ENCODE data around the gene L2HGDH. TPM values are rescaled to one million over a fixed set of nuclear protein-coding genes. Genes with fewer than 3 reads are reported as not detected.

Gene L2HGDH
- total RNA-seq, 4 donors from 2014 or later = 2.0 to 16.2 (median 3.9) TPM

DNA sequence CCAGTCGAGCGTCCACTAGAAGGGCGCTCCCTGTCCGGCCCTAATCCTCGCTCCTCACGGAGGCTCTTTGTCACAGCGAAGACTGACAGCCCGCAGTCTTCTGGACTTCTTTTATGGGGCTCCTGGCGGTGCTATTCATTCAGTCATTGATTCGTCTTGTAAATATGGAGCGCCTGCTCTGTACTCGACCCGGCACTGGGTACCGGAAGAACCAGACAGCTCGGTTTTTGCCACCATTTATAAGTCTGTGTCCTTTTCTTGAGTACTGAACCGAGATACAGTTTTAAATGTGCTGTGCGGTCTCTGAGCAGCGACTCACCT is 665 bp upstream of the L2HGDH start:
- DNase-seq (ENCODE audit: low spot score in 2 of 2) = peak in 1 of 2 donors; percentile 18
- Histone ChIP-seq H3K4me3 (peak overlapping the region; percentile 70 to 87 (median 84)), H3K9me3 (no peaks in the 10 kb centered on the region), H3K27ac (peak overlapping the region; percentile 87 to 93 (median 91)), H3K36me3 (no peaks in the 10 kb centered on the region), H3K4me1 (peaks cover 0 to 27% (median 15%) of the 10 kb centered on the region in 4 donors), H3K27me3 (no peaks in the 10 kb centered on the region)
- 2 to 3% methylated on average over 17 to 18 of the region's 18 CpGs for WGBS, 2 donors
- TF ChIP-seq EP300 (IDR thresholded peaks at IDR 0.05) (no peak), POLR2A (IDR thresholded peaks at IDR 0.05) (no peak)
- TF ChIP-seq, protein P1, sequence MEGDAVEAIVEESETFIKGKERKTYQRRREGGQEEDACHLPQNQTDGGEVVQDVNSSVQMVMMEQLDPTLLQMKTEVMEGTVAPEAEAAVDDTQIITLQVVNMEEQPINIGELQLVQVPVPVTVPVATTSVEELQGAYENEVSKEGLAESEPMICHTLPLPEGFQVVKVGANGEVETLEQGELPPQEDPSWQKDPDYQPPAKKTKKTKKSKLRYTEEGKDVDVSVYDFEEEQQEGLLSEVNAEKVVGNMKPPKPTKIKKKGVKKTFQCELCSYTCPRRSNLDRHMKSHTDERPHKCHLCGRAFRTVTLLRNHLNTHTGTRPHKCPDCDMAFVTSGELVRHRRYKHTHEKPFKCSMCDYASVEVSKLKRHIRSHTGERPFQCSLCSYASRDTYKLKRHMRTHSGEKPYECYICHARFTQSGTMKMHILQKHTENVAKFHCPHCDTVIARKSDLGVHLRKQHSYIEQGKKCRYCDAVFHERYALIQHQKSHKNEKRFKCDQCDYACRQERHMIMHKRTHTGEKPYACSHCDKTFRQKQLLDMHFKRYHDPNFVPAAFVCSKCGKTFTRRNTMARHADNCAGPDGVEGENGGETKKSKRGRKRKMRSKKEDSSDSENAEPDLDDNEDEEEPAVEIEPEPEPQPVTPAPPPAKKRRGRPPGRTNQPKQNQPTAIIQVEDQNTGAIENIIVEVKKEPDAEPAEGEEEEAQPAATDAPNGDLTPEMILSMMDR (IDR thresholded peaks at IDR 0.05) = no peak

DNA sequence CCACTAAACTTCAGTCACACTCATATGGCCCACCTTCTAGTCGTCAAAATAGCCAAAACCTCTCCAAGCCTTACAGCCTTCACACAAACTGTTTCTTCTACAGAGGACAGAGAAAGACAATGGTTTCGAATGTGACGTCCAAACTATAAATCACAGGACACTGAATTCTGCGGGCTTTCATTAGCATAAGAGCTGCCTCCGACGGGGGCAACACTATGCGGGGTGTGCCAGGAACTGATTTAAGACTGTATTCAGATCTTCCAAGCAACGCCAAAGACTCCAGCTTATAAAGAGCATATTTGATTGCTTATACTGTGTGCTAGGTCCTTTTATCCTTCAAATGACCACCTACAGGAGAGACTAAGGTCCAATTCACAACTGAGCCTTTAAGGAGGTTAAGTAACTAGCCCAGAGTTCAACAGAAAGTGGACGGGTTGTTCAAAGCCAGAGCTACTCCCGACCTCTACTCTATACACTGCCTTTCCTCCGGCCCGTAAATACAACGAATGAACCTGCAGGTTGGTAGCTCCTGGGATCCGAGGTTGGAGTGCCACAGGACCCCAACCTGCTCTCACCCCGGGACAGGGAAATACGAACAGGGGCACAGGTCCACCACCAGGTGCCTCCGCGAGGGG is 575 bp downstream of the L2HGDH start:
- no peak for TF ChIP-seq EP300 (IDR thresholded peaks at IDR 0.05)
- TF ChIP-seq, protein P1 (IDR thresholded peaks at IDR 0.05) = peak in 2 of 5 experiments; percentile 26 to 32
- Histone ChIP-seq H3K4me1 (peaks cover 0 to 25% (median 15%) of the 10 kb centered on the region in 4 donors), H3K36me3 (no peaks in the 10 kb centered on the region), H3K9me3 (no peaks in the 10 kb centered on the region), H3K4me3 (peak overlapping the region; percentile 70 to 87 (median 84)), H3K27ac (peak overlapping the region; percentile 87 to 93 (median 91)), H3K27me3 (no peaks in the 10 kb centered on the region)
- DNase-seq (ENCODE audit: low spot score in 2 of 2) = peak in 1 of 2 donors; percentile 19
- WGBS, 2 donors = 3 to 4% methylated on average over 14 to 18 of the region's 18 CpGs

- TF ChIP-seq EP300 (IDR thresholded peaks at IDR 0.05) (no peak), POLR2A (IDR thresholded peaks at IDR 0.05) (no peak)
- TF ChIP-seq, protein P1 (IDR thresholded peaks at IDR 0.05) = no peak
- DNase-seq (ENCODE audit: low spot score in 2 of 2) = no peak
- Histone ChIP-seq H3K4me3 (no peak overlapping the region), H3K4me1 (peaks cover 0 to 25% (median 15%) of the 10 kb centered on the region in 4 donors), H3K9me3 (no peaks in the 10 kb centered on the region), H3K36me3 (no peaks in the 10 kb centered on the region), H3K27me3 (no peaks in the 10 kb centered on the region), H3K27ac (no peak overlapping the region)
- WGBS, 2 donors = 94 to 95% methylated on average over 4 of the region's 4 CpGs
Observed at GRCh38 chr14:50310445-50310844, 1.6 kb downstream of the L2HGDH start.

DNA sequence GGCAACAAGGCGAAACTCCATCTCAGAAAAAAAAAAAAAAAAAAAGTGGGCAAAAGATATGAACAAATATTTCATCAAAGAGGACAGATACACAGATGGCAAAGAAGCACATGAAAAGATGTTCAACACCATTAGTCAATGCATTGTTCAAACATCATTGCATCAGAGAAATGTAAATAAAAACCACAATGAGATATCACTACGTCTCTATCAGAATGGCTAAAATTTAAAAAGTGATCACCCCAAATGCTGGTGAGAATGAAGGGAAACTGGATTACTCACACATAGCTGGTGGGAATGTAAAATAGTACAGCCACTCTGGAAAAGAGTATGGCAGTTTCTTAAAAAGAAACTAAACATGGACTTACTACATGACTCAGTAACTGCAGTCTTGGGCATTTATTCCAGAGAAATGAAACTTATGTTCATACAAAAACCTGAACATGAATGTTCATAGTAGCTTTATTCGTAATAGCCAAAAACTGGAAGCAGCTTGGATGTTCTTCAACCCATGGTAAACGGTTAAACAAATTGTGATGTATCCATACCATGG is 3.6 kb downstream of the L2HGDH start:
- H3K4me3 ChIP-seq = no peak overlapping the region
- DNase-seq (ENCODE audit: low spot score in 2 of 2) = no peak
- peaks cover 0 to 21% (median 13%) of the 10 kb centered on the region in 4 donors for H3K4me1 ChIP-seq
- 90% methylated on average over 4 of the region's 4 CpGs for WGBS, 2 donors
- H3K27me3 ChIP-seq = no peaks in the 10 kb centered on the region
- no peak overlapping the region for H3K27ac ChIP-seq
- H3K36me3 ChIP-seq = no peaks in the 10 kb centered on the region
- no peaks in the 10 kb centered on the region for H3K9me3 ChIP-seq
- TF ChIP-seq EP300 (IDR thresholded peaks at IDR 0.05) = no peak
- TF ChIP-seq, protein P1 (IDR thresholded peaks at IDR 0.05) = no peak
- no peak for TF ChIP-seq POLR2A (IDR thresholded peaks at IDR 0.05)

DNA sequence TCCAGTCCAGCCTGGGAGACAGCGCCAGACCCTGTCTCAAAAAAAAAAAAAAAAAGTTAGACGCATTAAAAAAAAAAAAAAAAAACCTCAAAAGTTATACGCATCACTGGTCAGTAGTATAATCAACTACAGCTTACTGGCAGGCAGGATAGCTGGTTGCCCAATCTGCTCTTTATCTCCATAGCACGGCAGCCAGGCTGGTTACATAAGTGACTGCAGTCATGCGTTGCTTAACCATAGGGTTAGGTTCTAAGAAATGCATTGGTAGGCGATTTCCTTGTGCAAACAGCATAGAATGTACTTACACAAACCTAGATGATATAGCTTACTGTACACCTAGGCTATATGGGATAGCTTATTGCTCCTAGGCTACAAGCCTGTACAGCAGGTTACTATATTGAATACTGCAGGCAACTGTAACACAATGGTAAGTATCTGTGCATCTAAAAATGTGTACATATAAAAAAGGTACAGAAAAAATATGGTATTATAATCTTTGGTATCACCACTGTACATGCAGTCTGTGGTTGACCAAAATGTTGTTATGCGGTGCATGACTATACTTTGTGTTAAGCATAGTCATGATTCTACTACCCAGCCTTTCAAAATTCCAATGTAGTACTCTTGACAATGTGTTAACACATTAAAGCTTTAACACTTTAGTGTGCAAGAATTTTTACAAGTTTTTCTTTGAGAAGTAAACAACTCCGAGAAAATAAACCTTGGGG is 8.1 kb downstream of the L2HGDH start:
- H3K36me3 ChIP-seq = peaks cover 0 to 18% (median 0%) of the 10 kb centered on the region in 3 donors
- no peak for DNase-seq (ENCODE audit: low spot score in 2 of 2)
- H3K27ac ChIP-seq = no peak overlapping the region
- no peaks in the 10 kb centered on the region for H3K27me3 ChIP-seq
- H3K4me1 ChIP-seq = no peaks in the 10 kb centered on the region
- 92 to 96% methylated on average over 8 of the region's 8 CpGs for WGBS, 2 donors
- H3K4me3 ChIP-seq = no peak overlapping the region
- TF ChIP-seq POLR2A (IDR thresholded peaks at IDR 0.05) (no peak), EP300 (IDR thresholded peaks at IDR 0.05) (no peak)
- TF ChIP-seq, protein P1 (IDR thresholded peaks at IDR 0.05) = no peak
- H3K9me3 ChIP-seq = no peaks in the 10 kb centered on the region
